HG02852 (cell line): ENCODE measurements around the gene SIGLEC9.

Experiments
- ATAC-seq: cut with Tn5 transposase; IDR thresholded peaks from one replicate; pipeline ENCODE4 v1.9.1; 2021; ENCODE audit warnings: mild to moderate bottlenecking, moderate library complexity; ENCODE audit not compliant: unreplicated experiment

SIGLEC9 gene

DNA sequence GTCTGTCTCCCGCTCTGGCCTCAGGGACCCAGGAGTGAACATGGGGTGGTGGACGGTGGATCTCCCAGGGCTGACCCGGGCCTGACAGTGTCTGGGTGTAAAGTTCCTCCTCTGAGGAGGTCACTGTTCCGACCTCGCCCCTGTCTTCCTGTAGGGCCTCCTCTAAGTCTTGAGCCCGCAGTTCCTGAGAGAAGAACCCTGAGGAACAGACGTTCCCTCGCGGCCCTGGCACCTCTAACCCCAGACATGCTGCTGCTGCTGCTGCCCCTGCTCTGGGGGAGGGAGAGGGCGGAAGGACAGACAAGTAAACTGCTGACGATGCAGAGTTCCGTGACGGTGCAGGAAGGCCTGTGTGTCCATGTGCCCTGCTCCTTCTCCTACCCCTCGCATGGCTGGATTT, at the start of gene SIGLEC9:
SIGLEC9 (plus strand) TSS at position 178 of the 400 bp plus-strand sequence; CDS start at position 247, 69 bp downstream.
- ATAC-seq: no peak

DNA sequence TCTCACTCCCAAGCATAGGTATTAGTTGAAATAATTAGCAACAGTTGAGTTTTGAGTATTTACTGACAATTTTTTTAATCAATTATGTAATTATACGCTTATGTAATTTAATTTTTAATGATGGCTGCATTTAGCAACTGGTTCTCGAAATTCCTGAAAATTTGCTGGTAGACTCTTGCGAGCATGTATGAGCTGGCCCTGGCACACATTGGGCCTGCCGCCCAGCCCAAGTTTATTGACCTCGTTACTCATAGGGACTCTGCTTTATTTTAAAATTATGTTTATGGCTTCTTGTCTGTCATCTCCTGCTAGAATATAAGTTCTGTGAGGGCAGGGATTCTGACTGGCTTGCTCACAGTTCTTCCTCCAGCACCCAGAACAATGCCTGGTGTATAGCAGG, 48.7 kb upstream of the SIGLEC9 start:
- no peak for ATAC-seq

DNA sequence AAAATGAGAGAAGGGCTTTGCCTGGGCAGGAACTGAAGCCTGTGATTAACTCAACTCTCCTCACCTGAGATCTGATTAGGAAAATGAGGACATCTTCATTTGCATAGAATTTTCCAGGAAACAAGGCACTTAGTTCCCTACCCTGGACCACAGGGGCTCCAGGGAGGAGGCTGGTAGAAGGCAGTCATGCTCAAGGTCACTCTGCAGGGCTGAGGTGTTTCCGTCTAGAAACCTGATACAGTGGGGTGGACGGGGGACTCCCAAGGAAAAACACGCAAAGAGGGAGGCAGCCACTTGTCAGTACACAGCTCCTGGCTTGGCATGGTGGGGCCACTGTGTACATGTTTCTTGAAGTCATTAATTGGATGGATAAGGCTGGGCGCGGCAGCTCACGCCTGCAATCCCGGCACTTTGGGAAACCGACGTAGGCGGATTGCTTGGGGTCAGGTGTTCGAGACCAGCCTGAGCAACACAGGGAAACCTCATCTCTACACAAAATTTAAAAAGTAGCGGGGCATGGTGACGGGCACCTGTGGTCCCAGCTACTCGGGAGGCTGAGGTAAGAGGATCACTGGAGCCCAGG, 48.0 kb upstream of the SIGLEC9 start:
- no peak for ATAC-seq

DNA sequence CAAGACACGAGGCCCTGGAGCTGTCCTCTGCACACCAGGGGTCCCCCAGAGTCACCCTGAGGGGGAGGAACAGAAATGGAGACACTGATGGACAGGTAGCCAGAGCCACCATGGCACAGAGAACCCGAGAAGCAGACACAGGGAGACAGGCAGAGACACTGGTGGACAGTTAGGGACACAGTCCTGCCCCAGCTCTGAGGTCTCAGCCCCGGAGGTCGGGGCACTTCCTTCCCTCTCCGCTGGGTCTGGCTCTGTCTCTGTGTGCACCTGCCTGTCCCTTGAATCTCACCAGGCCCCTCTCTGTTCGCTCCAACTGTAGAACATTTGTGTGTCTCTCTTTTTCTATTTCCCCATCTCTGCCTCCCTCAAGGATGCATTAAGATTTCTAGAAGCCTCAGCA, 46.6 kb upstream of the SIGLEC9 start:
- ATAC-seq: no peak

DNA sequence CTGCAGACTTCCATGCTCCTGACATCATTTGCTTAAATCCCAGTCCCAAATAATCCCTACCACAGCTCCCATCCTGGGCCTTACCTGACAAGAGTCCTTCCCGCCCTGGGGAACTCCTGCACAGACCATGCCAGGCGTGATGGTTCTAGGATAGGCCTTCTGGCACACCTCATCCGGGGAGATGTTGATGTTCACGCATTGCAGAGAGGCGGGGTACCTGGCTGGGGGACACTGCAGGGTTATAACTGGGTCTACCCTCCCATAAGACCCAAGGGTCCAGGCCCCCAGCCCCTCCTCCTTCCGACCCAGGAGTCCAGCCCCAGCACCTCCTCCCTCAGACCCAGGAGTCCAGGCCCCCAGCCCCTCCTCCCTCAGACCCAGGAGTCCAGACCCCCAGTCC, 46.0 kb upstream of the SIGLEC9 start:
- no peak for ATAC-seq

DNA sequence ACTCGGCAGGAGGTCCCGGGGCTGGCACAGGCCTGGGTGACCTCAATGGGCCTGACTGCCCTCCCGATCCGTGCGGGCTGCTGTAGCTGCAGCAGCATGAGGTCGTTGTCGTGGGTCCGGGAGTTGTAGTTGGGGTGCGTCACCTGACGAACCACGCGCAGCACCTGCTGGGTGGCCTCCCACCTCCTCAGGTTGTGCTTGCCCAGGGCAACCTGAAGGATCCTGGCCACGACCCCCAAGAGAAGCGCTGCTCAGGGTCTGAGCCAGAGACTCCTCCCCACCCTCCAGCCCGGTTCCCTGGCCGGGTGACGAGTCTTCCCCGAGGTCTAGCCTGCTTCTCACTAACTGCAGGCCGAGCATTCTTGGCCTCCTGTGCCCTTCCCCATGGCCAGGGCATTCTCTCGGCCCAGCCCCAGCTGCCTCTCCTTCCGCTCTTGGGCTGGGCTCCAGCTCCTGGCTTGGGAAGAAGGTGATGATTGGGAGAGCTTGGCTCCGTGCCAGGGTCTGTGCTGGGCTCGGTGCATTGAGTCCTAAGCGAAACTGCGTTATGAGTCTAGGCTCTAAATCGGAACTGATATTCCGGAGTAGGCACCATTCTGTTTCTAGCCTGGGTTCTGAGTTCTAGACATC, 45.1 kb upstream of the SIGLEC9 start:
- no peak for ATAC-seq

DNA sequence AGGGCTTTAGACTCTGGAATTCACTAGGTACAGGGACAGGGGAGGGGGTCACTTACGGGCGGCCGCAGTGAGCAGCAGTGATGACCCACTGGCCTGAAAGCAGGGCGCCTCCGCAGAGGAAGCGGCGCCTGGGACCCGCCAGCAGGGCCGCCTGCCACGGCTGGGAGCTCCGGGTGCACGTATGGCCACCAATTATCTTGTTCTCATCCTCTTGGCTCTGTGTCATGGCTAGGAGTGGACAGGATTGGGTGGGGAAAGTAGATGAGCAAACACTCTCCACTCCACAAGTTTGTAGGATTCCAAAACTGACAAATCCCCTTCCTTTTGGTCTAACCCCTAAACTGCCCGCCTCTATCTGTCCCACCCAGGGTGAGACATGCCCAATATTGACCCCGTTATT, 43.2 kb upstream of the SIGLEC9 start:
- no peak for ATAC-seq

DNA sequence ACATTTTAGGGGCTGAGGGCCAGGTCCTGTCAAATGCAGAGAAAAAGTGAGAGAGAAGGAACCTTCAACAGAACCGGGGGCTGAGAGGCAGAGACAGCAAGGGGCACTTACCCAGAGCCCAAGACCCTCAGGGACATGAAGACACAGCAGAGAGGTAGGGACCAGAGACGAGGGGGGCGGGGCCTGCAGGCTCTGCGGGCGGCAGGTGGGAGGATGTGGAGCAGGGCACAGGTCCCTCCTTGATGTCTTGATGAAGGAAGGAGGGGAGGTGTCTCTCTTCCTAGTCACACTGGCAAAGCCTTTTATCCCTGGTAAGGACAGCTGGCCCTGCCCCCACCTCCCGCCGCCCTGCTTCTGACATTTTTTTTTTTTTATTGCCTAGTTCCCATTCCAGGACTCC, 42.1 kb upstream of the SIGLEC9 start, which contains the start of gene KLK14:
KLK14 (minus strand) TSS at position 277 of the 400 bp plus-strand sequence; CDS start at position 4, 273 bp downstream.
- no peak for ATAC-seq

DNA sequence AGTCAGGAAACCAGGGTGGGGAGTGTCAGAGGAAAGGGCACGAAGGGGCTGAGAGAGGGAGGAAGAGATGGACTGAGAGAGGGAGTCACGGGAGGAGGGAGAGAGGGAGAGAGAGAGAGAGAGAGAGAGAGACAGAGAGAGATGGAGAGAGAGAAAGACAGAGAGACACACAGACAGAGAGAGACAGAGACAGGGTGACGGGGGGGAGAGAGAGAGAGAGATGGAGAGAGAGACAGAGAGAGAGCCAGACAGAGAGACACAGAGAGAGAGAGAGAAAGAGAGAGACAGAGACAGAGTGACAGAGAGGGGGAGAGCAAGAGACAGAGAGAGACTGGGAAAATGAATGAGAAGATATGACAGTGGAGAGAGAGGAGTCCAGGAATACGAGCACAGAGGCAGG, 41.5 kb upstream of the SIGLEC9 start:
- ATAC-seq: no peak

DNA sequence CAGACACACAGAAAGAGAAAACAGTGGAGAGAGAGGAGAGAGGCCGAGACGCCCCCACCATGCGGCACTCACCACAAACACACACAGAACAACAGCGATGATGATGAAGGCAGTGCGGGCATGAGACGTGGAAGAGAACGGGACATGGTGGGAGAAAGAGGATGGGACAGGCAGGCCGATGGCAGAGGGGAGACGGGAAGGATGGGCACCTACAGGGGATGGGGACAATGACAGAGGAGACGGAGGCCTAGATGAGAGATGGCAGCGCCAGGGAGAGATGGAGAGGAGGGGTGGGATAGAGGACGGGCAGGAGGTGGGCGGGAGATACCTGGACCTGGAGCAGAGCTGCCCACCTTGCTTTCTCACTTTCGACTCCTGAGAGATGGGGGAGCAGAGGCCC, 40.9 kb upstream of the SIGLEC9 start:
- no peak for ATAC-seq

DNA sequence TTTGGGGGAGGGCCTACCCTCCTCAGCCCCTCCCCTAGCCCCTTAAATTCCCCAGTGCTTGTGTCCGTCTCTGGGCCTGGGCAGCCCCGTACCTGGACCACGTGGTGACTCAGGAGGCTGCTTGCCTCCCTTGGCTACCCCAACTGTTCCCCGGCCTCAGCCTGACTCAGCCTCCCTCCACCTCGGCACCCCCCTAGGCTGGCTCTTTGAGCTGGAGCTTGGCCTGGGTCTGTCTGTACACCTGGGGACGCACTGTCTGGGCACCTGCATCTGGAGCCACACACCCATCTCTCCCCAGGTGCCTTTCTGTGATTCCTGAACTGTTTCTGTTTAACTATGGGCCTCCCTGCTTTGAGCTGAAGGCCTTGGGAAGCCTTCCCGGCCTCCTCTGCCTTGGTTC, 40.2 kb upstream of the SIGLEC9 start:
- no peak for ATAC-seq

DNA sequence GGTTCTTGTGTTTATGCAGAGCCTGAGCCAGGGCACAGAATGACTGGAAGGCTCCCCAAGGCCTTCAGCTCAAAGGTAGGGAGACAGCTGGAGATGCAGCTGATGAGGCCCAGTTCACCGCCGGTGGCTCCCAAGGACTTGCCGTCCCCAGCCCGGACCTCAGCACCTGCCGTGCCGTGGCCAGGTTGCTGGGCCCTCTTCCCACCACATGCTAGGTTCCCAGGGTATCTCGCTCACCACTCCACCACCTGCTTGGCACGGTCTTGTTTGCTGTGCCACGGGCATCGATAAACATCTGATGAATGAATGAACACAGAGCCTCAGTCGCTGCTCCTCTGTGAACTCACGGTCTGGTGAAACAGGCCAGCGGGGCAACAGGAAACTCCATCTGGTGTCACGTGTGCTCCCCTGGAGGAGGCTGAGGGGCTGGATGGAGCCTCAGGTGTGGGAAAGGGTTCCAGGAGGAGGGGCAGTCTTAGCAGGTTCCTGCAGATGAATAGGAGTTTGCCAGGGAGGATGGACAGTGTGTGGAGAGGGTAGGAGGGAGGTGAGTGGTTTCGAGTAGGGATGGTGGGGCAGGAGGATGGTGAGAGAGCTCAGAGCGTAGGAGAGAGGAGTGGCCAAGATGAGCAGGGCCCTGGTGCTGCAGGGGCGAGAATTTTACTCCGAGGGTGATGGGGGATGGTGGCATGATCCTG, 38.4 kb upstream of the SIGLEC9 start:
- no peak for ATAC-seq

DNA sequence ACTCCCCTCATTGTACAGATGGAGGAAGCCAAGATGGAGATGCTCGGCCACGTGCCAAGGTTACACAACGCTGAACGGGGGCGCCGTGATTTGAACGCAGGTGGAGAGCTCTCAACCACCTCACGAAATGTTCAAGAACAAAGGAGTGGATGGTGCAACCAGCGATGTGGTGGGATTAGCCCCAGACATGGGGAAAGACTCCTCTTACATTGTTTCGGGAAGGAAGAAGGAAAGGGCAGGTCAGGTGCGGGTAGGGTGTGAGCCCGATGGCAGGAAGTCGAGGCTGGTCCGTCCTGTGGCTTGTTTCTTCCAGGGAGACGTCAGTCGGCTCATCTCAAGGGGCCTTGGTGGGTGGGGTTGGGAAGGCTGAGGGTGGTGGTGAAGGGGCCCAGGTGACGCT, 34.9 kb upstream of the SIGLEC9 start:
- no peak for ATAC-seq

DNA sequence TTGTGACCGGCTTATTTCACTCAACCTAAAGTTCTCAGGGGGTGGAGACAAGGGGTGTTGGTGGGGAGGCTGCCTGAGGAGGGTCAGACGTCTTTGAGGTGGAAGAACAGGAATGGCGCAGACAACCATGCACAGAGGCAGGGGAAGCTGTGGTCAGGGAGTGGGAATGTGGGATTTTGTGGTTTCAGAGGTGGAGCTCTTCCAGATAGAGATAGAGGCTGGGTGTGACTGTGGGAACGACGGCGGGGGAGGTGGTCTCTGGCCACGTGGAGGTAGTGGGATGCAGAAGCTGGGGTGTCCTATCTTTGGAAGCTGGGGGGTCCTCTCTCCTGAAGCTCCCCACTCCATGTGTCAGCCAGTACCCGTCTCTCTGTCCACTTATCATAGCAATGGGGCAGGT, 34.2 kb upstream of the SIGLEC9 start:
- no peak for ATAC-seq

DNA sequence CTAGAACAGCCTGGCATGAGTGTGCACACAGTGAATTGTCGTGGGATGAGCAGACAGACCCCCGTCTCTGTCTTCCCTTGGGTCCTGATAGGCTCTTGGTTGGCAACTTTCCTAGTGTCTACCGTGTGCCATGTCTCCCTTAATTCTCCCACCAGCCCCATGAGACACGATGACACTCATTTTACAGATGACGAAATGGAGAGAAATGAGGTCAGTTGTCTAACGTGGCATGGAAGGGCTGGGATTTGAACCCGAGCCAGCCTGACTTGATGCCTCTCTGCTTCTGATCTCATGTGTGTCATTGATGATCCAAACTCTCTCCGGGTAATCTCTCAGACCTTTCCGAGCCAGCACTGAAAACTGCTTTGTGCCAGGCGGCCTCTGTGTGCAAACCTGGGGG, 33.6 kb upstream of the SIGLEC9 start:
- ATAC-seq: no peak

DNA sequence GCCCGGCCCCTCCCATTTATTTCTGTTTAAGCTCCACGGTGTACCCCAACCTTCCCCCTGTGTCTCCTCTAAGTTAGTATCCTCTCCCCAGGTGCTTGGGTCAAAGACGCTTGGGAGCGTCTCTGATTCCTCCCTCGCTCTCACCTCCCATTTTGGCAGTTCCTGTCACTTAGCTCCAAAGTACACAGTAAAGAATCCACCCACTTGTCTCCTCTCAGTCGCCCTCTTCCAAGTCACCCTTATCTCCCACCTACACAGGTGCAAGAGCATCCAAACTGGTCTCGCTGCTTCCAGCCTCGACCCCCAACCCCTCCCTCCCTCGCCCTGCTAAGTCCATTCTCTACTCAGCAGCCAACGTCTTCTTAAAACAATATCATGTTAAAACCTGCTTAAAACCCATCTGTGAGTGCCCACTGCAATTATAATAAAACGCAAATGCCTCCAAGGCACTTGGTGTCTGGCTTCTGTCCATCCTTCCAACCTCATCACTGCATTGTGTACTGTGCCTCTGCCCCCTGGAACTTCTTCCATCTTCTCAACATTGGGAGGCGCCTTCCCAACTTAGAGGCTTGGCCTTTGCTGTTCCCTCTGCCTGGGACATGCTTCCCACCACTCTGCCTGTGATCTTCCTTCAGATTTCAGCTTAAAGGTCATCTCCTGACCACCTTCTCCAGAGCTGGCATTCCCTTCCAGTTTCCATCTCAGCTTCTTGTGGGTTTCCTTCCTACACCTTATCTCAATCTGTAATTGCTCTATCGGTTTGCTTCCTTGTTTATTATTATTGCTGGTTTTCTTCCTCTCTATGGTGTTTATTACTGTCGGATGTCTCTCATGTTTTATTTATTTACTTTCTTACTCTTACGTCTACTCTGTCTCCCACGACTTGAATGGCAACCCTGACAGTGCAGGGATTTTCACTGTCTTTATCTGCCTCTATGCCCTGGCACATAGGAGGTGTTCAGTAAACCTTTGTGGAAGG, 32.5 kb upstream of the SIGLEC9 start:
- ATAC-seq: no peak

DNA sequence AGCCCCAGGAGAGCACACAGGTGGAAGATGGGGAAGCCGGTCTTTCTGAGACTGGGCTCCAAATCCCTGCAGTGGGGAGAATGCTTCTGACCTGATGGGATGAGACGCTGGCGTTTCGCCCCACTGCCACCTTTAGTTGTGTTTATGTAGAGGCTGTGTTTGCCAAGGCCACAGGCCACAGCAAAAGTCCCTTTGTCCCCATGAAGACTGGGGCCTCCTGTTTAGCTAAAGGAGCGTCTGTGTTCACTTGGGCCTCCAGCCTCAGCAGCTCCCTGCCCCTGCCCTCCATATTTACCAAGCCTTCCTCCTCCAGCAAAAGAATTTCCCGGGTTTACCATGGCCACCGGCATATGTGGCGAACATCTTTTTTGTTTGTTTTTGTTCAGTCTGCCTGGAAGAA, 31.6 kb upstream of the SIGLEC9 start:
- ATAC-seq: no peak

DNA sequence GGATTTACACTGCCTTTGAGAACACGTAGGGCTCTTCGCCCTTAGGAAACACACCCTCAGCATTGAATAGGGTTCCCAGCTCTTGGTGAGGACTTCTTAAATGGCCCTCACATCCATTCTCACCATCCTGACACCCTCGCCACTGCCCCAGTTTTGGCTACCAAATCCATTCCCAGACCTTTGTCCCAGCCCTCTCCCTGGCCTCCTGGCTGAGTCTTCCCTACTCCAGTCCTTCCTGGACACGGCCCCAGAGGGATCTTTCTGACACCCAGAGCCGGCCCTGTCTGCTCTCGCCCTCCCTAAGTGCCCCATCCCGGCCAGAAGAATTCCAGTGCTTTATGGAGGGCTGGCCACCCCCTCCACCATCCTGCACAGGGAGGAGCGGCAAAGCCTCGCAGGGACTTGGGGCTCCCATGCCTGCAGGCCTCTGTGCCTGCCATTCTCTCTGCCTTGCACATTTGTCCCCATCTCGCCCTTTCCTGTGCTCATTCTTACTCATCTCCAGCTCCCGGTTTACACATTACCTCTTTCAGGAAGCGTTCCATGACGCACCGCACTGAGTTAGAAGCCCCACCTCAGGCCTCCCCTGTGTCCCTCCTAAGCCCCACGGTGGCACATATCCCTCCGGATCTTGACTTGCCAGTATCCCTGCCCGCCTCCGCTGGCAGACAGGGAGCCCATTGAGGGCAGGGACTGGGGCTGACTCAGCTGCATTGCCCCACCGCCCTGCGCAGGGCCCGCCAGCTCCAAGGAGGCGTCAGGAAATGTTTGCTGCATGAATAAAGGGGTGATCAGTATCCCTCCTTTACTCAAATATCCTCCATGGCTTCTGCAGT, 31.0 kb upstream of the SIGLEC9 start:
- no peak for ATAC-seq

DNA sequence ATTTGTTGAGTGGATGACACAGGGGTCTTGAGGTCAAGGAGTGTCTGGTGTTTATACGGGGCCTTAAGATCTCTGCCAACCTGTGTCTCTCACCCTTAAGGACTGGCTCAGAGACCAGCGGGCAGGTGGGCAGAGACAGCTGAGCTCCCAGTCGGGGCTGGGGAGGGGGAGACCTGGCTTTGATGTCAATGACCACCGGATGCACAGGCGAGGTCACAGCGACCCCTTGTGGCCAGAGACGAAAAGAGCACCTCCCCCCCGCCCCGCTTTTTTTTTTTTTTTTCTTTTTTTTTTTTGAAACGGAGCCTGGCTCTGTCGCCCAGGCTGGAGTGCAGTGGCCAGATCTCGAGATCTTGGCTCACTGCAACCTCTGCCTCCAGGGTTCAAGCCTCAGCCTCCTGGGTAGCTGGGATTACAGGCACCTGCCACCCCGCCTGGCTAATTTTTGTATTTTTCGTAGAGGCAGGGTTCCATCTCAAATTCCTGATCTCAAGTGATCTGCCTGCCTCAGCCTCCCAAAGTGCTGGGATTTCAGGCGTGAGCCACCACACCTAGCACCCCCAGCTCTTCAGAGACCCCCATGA, 29.9 kb upstream of the SIGLEC9 start:
- ATAC-seq: no peak
